HG02970 (cell line): Measurements from ENCODE around the gene PRUNE2.

Experiments used
- ATAC-seq: cut with Tn5 transposase; IDR thresholded peaks from one replicate; pipeline ENCODE4 v1.9.1; 2021; ENCODE audit warnings: mild to moderate bottlenecking, moderate library complexity, moderate number of reproducible peaks; ENCODE audit not compliant: unreplicated experiment, low FRiP score

The PRUNE2 gene

DNA sequence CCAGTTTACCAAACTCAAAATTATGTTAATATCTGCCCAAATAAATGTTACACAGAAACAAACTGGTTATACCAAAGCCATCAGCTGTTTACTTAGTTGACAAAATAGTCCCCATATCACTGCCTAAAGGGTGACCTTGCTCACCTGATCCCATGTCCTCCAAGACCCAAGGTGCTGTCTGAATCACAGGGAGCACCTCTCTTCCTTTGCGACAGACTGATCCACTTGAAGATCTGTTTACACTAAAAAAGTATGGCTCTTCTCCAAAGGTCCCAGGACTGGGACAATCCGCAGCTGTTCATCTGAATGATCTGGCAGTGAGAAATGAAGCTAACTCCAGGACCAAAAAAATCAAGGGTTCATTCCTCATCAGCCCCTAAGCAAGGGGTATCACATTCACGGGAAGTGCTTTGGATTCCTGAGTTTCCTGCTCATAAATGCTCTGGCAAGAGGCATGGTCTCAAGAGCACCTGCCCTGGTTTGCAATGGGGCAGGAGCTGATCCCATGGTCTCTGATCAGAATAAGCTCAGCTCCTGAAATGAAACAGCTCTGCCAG, 5.0 kb downstream of the PRUNE2 start:
- no peak for ATAC-seq

- ATAC-seq = no peak
Measured at GRCh38 chr9:76898786-76899185, 7.1 kb downstream of the PRUNE2 start.

- no peak for ATAC-seq
Measured at GRCh38 chr9:76897804-76898525, 7.9 kb downstream of the PRUNE2 start.

DNA sequence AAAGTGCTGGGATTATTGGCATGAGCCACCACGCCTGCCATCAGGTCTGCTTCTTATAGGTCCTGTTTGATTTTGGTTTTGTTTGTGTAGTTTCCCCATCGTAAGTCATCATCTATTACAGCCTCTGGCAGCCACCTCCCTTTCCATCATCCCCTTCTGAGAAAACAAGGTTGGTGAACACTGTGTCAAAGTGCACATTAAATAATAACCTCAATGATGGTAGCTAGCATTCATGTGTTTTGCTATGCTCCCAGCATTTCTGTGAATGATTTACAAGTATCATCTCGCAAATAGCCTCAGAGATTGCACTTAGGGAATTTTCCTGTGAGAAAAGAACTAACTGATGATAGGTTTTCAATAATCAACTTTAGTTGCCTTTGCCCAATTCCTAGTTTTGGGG, 9.9 kb downstream of the PRUNE2 start:
- no peak for ATAC-seq

- no peak for ATAC-seq
Measured at GRCh38 chr9:76895186-76895585, 10.7 kb downstream of the PRUNE2 start.

DNA sequence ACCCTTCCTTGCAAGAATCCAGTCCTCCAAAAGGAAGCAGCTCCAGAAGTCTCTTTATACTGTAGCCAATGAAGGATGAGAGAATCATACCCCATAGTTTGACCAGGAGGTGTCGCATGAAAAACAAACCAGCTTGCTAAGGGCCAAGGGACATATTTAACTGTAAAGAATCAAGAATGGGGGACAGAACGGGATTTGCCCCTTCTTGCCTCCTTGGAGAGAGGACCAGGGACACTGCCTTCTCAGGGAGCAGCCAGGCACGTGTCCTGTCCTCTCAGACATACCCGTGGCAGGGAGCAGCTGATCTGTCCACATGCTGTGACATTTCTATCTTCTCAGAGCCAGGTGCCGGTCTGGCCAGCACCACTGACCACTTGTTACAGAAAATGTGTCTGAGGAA, 11.7 kb downstream of the PRUNE2 start:
- no peak for ATAC-seq

- no peak for ATAC-seq
Measured at GRCh38 chr9:76893395-76893932, 12.4 kb downstream of the PRUNE2 start.

DNA sequence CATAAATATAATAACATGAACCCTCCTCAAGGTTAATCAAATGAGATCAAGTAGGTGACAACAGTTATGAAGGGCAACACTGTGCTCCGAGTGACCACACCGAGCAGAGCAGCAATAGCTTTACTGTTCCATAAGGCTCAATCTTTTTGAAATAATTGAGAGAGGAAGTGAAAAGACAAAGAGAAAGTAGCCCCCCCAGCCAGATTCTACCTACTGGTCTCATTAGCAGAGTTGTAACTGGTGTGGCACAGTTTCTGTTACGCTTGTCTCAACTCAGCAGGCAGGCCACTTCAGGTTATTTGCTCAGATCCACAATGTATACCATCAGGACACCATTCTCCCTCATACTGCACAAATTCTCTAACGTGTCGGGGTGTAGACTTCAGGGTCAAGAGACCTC, 14.0 kb downstream of the PRUNE2 start:
- ATAC-seq = no peak

DNA sequence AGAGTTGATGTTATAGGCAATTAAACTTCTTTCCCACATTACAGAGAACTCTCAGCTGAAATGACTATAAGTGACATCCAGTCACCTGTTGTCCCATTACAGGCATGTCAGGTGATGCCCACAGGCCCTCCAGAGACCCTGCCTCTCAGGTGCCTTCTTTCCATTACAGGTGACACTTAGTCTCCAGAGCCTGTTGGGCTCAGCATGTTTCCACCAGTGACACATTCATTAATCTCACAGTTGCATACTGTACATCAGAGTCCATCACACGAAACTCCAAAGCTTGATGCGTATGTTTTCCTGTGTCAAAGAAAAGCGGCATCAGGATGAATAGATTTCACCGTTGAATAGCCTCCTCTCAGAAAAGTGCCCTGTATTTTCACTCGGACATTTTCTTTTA, 14.6 kb downstream of the PRUNE2 start:
- no peak for ATAC-seq

DNA sequence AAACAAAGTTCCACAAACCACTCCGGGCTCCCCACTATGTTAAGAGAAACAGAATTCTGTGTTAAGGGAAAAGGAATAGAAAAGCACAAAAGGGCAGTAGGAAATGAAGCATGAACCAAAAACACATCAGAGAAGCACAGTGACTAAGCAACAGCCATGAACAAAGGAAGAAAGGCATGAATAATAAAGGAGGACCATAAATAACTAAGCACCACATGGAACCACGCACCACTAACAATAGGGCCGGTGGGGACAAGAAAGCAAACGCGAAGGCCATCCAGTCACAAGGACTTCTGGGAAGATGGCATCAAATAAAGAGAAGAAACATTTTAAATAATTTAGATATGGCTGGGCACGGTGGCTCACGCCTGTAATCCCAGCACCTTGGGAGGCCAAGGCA, 18.0 kb downstream of the PRUNE2 start:
- ATAC-seq = no peak

DNA sequence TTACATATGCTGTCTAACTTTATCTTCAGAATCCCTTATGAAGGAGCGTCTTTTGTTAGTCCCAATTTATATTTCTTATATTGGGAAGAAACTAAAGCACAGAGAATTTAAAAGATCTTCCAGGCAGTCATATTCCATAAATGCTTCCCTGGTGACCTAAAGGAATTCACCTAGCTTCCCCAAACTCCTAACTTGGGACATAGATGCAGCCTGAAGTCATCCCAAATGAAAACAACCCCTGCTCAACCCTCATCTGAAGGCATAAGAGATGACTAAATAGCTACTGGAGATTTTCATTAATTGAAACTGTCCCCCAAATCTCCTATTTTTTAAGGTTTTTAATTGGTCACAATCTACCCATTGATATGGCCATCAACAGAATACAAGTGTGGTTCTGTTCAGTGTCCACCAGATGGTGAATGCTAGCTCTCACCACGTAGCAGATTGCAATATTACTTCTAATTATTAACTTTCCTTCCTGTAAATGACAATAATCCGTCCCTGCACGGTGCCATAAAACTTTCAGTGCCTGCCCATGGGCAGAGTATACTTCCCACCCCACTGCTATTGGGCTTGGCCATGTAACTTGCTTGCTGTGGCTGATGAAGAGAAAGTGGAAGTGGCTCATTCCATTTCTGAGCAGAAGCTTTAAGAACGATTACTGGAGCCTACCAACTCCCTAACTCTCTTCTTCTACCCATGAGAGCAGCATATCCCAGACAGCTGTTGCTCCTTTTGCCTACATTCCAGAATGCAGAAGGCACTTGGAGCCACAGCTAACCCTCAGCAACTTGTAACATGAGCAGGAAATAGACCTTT, 18.7 kb downstream of the PRUNE2 start:
- no peak for ATAC-seq

DNA sequence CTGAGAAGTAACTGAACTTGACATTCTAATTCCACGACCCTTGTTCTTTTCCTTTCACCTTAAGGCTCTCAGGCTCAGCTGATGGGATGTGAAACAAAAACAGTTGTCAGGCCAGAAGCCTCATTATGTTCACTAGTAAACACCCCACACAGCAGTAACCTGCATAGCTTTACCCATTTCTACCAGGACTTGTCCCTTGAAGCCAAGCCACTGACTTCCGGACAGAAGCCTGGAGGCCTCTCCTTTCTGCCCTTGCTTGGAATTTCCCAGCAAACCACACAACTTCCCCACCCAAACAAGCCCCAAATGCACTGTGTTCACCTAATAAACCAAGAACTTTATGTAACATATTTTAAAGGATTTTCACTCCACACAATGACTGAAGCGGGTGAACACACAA, 19.6 kb downstream of the PRUNE2 start:
- no peak for ATAC-seq

GRCh38 chr9:76884823-76885222, 21.1 kb downstream of the PRUNE2 start:
- no peak for ATAC-seq

GRCh38 chr9:76883341-76883855, 22.5 kb downstream of the PRUNE2 start:
- ATAC-seq = no peak

GRCh38 chr9:76882686-76883085, 23.2 kb downstream of the PRUNE2 start:
- no peak for ATAC-seq

DNA sequence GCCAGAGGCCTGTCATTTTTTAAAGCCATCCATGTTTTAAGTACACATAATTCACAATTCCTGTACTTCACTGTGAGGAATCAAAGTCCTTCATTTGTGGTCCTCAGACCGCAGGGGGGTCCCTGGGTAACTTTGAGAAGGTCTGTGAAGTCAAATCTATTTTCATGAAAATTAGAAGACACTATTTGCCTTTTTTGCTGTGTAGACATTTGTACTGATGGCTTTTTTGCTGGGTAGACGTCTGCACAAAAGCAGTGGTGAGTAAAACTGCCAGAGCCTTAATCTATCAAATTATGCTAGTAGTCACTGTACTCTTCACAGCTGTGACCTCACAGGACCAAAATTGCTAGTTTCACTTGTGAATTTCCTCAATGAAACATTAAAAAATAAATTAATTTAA, 25.7 kb downstream of the PRUNE2 start:
- ATAC-seq = no peak

DNA sequence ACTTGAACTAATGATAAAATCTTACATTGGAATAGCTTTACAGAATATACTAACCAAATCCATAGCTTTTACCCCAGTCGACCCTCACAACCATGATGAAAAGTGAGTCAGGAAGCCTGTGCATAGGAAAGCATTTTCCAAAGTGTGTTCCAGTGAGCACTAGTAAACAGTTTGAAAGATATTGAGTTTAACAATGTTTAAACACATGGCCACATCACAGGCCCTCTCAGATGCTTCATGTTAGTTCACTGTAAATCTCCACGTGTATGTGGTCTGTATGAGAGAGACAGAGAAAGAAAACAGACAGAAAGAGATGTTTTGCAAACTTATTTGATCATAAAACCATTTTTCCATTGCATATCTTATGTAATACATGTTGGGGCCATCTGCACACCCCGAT, 27.0 kb downstream of the PRUNE2 start:
- no peak for ATAC-seq

DNA sequence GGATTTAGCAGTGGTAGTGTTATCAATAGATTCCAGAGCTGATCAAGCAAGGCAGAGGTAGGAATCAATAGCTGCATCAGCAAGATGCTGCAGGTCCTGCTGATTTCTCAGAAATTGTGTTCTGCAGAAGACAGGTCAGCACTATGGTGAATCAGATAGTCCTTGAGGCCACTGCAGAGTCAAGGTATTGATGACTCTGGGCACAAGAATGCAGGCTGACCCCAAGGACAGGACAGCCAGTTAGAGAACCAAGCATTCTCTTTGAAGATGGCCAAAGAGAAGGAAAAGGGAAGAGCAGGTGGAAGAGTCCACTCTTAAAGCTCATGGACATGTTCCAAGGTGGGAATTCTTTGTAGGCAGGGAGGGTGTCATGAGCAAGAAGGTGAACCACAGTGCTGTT, 28.0 kb downstream of the PRUNE2 start:
- ATAC-seq = no peak

- ATAC-seq = no peak
Measured at GRCh38 chr9:76876098-76876497, 29.8 kb downstream of the PRUNE2 start.

- no peak for ATAC-seq
Measured at GRCh38 chr9:76873821-76874220, 32.1 kb downstream of the PRUNE2 start.
